GM18511 (cell line): ENCODE data around the gene PRSS33.

Source experiments
- ATAC-seq: cut with Tn5 transposase; IDR thresholded peaks from one replicate; pipeline ENCODE4 v1.9.1; 2021; ENCODE audit warnings: mild to moderate bottlenecking, moderate library complexity; ENCODE audit not compliant: unreplicated experiment

PRSS33 gene

GRCh38 chr16:2745116-2745890 is 42.1 kb downstream of the PRSS33 start:
- no peak for ATAC-seq

- ATAC-seq: no peak
Measured at GRCh38 chr16:2744711-2745110, 42.6 kb downstream of the PRSS33 start.

- no peak for ATAC-seq
Measured at GRCh38 chr16:2743007-2743810, 44.2 kb downstream of the PRSS33 start.

GRCh38 chr16:2742323-2743006 is 44.9 kb downstream of the PRSS33 start:
- ATAC-seq: no peak

- no peak for ATAC-seq
Measured at GRCh38 chr16:2741168-2741567, 46.2 kb downstream of the PRSS33 start.

GRCh38 chr16:2740476-2740875 is 46.9 kb downstream of the PRSS33 start:
- no peak for ATAC-seq

GRCh38 chr16:2739625-2740430 is 47.5 kb downstream of the PRSS33 start:
- no peak for ATAC-seq

GRCh38 chr16:2738615-2739014 is 48.7 kb downstream of the PRSS33 start:
- no peak for ATAC-seq

GRCh38 chr16:2737895-2738418 is 49.4 kb downstream of the PRSS33 start:
- no peak for ATAC-seq

- no peak for ATAC-seq
Measured at GRCh38 chr16:2737238-2737605, 50.1 kb downstream of the PRSS33 start.

- no peak for ATAC-seq
Measured at GRCh38 chr16:2736476-2737237, 50.7 kb downstream of the PRSS33 start.

GRCh38 chr16:2734844-2735515 is 52.4 kb downstream of the PRSS33 start:
- no peak for ATAC-seq
